Stimulated activated CD4-positive, alpha-beta T cell treated with anti-CD3 and anti-CD28 coated beads, Interleukin-2, amount 100 ng/mL, for 48 hours (primary cell): ENCODE measurements around the gene ETV4.
"Not testable (repeated sequence)": the region's sequence is repeated elsewhere in the genome, so short reads cannot be mapped to it uniquely, and the experiment has no call there.

Experiments
- DNase-seq, 2 donors: peaks; one replicate each; pipeline ENCODE4 v3.0.0-alpha.2; 2020

Gene ETV4

DNA sequence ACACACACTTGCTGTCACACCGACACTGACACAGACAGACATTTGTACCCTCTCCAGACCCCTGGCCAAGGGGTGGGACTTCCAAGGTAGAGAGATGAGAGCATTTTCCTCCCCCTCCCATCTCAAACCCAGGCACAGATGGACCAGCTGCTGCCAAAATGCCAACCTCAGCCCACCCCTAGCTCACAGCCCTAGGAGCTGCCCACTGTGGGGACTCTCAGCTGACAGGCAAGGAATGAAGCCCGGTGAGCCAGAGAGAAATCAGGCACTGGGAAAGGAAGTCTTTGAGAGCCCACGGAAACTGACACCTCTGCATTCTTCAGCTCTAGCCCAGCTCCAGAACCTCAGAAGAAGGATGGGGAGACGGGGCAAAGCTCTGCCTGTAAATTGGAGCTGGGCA is 2.8 kb downstream of the ETV4 start:
- DNase-seq, result no peak

DNA sequence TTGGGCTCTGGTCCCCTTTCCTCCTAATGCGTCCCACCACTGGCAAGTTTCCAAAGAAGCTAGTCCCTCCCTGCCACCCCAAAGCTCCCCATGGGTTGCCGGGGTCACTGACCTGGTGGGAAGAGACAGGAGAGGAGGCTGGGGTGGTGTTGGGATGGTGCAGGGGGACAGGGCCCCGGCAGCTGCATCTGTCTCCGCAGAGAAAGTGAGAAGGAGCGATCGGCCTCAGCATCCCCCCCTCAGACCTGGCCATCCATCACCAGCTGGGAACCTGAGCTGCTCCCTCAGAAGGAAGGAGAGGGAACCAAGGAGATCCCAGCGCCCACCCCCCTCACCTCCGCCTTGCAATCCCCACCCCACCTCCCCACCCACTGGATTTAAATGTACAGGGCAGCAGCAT is 3.3 kb downstream of the ETV4 start:
- DNase-seq, result no peak

DNA sequence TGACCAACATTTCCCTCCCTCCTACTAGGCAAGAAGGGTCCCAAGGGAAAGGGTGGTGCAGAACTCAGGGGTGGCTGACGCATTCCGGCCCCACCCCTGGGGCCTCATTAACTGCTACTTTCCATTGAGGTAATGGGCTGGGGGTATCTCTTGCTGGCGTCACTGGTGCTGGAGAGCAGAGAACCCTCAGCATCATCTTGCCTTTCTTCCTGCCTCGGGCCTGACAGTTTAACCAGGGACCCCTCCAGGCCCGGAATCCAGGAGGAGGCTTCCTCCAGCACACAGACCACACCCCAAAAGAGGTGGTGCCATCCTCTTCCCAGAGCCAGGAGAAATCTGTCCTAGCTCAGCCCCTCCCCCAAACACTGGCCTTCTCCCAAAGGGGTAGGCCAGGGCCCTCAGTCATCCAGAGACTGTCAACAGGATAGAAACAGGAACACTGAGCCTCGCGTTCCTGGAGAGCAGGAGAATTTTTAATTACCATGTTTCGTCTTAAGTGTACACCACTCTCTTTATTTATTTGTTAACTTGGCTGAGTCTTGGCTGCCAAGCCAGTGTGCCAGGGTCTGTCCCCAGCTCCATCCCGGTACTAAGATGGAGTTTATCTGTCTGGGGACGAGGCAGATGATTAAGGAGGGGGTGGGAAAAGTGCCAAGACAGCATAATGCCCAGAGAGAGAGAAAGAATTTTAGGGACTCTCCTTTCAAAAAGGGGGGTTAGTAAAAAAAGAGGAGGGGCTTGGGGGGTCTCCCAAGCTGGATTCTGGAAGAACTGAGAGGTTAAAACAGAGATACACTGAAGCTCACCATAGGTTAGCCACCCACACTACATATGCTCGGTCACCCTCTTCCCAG is 5.1 kb downstream of the ETV4 start:
- no peak for DNase-seq

DNA sequence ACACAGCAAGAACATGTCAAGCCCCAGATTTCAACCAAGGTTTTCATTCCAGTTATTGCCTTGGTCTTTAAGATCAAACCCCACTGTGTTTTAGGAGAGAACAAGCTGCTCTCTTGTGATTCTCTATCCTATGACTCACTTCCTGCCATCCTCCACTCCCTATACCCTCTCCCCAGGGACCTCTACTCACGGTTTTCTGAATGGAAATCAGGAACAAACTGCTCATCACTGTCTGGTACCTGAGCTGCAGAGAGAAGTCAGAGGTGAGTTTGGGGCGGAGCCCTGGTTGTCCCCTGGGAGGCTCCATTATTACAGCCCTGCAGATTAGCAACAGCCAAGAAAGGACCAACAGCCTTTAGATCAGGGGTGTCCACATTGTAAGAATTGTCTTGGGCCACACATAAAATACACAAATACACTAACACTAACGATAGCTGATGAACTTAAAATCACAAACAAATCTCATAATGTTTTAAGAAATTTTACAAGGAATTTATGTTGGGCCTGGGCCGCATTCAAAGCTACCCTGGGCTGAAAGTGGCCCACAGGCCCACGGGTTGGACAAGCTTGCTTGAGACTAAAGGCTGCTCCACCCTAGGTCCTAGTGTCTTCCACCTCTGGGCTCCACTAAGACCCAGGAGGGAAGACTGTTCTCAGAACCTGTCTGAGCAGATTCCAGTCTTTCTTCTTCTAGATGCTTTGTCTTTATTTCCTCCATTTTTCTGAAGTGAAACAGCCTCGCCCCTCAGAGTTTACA is 9.7 kb downstream of the ETV4 start:
- no peak for DNase-seq

DNA sequence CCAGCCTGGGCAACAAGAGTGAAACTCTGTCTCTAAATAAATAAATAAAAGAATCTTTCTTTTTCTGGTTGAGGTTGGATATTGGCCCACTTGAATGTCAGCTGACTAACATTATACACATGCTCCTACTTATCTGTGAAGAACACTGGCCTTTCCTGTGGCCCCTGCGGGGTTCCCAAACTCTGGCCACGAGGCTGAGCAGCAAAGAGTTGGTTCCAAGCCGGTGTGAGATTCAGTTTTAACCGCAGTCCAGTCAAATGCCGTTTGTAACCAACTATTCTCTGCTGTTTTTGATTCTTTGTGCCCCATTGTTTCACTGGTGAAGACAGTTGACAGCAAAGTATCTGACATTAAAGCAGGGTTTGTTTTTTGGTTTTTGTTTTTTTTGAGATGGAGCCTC is 11.2 kb downstream of the ETV4 start:
- no peak for DNase-seq

DNA sequence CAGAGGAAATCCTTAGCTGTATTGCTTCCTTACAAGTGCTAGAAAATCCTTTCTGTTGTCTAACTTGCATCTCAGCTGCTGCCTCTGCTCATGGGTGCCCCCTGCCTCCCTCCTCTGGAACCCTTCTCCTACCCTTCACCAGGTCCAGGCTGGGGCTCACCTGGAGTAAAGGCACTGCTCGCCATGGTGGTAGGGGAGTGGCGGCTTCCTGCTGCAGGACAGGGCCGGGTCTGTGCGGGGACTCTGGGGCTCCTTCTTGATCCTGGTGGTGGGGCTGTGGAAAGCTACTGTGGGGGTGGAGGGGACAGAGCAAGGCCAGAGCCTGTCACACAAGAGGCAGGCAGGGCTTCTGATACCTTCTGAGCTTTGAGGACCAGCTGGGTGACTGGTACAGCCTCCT is 12.4 kb downstream of the ETV4 start:
- no peak for DNase-seq

DNA sequence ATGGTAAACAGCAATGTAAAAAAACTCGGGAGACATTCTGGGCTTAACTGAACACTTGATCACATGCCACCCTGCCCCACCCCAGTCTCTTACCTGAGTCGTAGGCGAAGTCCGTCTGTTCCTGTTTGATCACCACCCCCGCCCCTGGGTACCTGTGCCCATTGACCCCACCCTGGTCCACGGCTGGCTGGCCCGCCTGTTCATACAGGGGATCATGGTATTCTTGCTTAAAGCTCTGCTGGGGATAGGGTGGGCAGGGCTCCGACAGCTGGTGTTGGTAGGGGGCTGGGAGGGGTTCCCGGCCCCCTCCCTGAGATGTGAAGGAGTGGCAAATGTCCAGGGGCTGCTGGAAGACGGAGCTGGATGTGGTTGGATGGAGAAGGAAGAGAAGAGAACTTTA is 13.6 kb downstream of the ETV4 start:
- no peak for DNase-seq

DNA sequence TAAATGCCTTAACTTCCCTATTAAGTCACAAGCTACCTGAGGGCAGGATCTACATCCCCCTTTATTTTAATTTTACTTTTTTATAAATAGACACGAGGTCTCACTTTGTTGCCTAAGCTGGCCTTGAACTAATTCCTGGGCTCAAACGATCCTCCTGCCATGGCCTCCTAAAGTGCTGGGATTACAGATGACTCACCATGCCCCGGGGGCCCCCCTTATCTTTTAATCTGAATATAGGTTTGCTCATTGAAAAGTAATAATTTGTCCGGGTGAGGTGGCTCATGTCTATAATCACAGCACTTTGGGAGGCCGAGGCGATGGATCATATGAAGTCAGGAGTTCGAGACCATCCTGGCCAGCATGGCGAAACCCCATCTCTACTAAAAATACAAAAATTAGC is 14.2 kb downstream of the ETV4 start:
- DNase-seq, result no peak

DNA sequence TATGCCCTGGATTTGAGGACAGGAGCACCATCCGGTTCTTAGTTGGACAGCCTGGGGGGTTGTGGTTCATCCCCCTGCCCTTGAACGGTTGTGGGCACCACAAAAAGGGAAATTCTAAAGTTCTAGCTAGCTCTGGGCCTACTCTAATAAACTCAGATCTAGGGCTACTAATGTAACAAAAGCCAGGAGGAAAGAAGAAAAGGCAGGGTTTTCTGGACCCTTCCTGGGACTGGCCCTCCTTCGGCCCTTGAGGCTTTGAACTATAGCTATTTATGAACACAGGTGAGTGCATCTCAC is 15.1 kb downstream of the ETV4 start:
- no peak for DNase-seq

DNA sequence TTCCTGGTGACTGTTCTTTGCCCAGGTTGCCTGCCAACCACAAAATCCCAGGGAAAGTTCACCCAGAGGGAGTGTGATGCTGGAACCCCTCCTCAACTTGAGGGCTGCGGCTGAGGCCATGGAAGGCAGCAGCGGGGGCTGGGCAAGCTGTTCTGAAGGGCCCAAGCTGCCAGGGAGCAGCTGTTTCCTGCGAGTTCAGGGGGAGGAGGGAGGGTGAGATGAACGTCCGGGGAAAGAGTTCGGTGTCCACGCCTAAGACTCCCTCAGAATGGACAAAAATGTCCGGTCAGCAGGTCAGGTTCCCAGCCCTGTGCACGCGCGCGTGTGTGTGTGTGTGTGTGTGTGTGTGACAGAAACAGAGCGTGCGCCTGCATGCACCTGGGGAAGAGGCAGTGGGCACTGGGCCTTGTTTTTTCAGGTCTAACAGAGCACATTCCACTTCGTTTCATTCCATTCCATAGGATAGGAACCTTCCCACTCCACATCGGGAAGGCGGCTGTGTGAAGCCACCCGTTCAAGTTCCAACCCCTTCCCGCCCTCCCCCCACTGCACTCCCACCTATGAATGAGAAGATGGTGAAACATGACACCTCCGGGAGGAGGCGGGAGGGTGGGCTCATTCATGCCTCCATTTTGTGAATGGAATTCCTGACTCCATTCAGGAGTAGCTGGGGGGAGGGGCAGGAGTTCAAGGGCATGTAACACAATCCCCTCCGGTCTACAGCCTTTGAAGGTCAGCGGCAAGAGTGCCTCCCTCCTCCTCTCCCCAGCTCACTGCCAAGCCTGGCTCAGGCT is 15.7 kb downstream of the ETV4 start:
- DNase-seq, result no peak

DNA sequence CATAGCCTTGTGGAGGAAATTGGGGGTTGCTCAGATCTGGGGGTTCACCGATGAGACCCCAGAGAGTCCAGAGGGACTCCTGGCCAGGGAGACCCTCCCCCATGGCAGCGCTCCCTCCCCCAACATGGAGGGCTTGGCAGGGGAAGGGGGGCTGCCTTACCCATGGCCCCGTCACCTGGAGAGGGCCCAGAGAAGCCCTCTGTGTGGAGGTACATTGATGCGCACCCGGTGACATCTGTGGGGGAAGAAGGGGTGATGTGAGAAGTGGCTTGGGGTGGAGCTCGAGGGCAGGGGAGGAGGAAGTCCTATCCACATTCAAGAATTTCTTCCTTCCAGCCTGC is 16.2 kb downstream of the ETV4 start:
- DNase-seq, result no peak

DNA sequence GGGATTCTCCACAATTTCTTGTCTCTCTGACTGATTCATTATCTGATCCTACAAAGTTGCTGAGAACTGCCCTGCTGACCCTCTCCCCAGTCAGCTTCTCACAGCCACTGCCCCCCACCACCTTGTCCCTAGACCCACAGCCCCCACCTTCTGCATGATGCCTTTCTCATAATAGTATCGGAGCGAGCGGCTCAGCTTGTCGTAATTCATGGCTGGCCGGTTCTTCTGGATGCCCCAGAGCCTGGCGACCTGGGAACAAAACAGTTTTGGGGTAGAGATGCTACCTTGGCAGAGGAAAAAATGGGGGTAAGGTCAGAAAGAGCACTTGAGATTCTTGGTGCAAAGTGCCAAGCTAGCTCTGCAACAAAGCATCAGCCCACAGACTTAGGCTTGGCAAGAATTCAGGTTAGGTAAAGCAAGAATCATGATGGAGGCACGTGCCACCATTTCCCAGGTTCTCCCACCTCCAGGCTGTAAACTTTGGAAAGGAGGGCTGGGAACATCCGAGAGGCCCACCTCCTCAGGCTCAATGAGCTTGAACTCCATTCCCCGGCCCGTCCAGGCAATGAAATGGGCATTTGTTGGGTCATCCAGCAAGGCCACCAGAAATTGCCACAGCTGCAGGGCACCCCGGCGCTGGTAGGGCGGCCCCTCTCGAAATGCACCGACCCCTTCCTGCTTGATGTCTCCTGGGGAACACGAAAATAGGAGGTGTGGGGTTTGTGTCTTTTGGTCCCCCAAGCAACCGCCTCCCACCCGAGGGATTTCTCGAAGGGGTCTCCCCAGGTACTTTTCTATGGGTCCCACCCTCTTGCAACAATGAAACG is 16.9 kb downstream of the ETV4 start:
- DNase-seq, result no peak

DNA sequence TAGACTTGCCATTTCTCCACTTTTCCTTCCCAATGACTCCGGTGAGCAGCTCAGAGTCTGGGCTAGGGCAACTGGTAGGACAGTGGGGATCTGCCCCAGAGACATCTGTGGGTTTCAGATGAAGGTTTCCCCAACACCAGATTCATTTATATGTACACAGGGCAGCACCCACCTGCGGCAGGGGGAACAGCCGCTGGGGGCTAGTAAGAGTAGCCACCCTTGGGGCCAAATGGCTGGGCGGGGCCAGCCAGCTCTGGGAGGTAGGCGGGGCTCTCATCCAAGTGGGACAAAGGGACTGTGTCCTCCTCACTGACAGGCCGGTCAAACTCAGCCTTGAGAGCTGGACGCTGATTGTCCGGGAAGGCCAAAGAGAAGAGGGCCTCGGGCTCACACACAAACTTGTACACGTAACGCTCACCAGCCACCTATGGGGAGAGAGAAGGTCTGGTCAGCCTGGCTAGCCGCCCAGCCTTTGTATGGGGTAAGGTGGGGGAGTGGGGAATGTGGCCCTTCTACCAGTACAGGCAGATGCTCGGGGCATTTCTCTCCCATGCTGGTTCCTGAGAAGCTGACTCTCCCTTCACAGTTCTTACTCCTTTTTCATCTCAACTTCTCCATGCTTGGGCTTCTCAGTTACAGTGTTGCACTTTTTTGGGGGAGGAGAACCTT is 17.7 kb downstream of the ETV4 start:
- no peak for DNase-seq

DNA sequence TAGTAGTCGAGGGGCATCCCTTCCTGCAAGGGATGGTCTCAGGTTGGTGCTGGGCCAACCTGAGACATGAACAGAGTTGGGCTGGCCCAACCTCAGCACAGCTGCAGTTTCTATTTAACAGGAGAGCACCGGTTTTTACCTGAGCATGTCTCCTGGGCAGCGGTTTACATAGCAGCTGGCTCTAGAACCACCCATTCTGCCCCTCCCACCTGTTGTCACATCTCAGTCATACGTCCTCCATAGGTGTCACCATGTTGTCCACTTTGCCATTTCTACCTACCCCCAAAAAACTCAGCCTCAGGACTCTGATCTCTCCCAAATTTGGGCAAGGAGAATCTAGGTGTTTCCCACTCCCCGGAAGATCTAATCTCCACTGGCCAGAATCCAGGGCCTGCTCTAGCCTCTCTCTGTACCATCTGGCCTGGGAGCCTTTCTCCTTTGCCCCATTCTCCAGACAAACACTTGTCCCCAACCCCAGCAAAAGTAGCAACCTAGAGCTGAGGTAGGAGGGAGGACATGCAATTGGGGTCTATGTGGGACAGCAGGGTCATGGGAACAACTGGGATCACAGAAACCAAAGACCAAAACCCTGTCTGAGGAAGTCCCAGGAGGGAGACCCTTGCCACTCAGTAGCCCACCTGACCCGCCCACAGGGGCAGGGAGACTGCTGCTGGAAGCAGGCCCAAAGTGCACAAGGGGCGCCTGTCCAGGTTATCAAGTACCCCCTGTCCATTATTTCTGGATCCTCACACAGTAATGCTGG is 19.1 kb downstream of the ETV4 start:
- DNase-seq, result no peak

DNA sequence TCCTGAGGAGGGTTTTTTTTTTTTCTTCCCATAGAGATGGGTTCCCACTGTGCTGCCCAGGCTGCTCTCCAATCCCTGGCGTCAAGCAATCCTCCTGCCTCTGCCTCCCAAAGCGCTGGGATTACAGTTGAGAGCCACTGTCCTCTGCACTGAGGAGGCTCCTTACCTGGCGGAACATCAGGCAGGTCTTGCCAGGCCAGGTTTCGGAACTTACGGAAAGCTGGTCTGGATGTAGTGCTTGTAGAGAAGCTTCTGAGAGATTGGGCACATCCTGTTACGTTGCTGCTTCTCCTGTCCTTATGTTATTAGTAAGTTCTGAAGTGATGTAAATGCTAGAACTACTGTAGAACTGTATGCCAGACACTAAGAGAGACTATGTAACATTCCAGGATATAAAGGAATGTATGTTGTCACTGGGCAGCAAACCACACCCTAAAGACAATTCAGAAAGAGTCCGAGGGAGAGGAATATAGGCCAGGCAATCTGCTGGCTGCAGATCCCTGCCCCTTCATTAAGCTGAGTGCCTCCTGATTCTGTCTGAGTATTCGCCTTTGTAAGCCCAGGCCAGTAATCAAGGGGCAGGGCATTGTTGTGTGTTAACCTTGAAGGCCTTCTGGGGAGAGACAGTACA is 21.1 kb downstream of the ETV4 start:
- DNase-seq, result no peak

DNA sequence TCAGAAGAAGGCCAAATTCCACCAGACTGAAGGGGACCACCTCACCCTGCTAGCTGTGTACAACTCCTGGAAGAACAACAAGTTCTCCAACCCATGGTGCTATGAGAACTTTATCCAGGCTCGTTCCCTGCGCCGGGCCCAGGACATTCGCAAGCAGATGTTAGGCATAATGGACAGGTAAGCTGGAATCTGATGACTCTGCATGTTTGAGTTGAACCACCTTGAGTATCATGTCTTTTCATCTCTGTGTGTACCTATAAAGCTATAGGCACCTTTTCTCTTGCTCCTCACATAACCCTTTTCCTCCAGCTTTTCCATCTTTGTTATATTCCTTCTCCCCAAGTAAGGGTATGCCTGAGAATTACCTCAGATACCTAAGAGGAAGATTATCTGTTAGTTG is 24.8 kb downstream of the ETV4 start:
- DNase-seq, result no peak

DNA sequence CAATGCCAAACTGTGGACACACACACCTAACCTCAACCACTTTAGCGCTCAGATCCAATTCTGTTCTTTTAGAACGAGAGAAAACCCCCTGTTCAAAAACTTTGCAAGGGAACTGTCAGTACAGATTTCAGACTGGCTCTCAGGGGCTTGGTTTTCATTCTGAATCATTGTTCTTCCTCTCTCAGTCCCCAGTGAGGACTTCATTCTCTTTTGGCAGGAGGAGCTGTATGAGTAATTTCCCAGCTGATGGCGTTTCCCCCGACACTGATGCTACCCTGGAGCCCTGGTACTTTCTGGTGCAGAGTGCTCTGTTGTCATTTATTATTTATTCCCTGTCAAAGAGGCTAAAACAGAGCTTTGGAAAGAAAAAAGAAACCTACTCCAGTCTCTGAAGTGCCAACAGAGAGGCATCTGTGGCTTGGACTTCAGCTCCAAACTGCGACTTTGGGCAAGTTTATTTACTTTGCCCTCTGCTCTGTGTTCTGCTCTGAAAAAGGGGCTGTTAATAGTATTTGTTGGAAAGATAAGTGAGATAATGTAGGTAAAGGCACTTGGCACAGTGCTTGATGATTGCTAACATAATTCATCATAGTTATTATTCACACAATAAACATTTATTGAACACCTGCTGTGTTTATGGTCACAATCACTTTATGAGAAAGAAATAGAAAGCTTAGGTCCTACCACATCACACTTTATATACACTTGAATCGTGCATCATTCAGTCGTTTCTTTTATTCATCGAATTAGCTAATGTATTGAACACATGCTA is 28.3 kb downstream of the ETV4 start:
- DNase-seq, result no peak

DNA sequence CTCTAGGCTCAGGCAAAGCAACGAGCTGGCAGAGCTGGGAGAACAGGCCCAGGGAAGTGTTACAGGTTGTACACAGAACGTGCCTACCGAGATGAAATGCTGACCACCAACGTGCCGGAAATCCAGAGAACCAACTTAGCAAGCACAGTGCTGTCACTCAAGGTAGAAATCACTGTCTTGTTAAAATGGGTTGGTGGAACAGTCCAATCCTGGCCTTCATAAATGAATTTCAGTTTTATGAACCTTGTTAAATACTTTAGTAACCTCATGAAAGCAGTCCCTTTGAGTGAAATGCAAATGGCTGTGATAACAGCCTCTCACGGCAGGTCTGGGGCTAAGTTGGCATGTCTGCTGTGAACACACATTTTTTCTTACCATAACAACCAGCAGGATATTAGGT is 29.0 kb downstream of the ETV4 start:
- DNase-seq, result no peak

DNA sequence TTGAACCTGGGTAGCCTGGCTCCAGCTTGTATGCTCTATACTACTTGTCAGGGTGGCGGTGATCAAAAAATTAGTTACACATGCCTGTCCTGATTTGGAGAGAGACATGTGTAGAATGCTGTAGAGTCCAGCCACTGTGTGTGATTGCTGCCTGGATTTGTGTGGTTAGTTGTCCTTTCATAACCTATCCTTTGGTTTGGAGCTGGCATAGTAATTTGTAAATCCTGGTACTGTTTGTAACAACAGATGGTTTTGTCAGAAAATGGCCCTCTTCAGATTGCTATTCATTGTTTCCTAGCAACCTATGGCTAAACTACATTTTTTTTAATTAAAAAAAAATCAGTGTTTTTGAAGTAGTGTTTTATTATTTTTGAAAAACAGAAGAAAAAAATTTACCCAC is 30.5 kb downstream of the ETV4 start:
- DNase-seq, result no peak

DNA sequence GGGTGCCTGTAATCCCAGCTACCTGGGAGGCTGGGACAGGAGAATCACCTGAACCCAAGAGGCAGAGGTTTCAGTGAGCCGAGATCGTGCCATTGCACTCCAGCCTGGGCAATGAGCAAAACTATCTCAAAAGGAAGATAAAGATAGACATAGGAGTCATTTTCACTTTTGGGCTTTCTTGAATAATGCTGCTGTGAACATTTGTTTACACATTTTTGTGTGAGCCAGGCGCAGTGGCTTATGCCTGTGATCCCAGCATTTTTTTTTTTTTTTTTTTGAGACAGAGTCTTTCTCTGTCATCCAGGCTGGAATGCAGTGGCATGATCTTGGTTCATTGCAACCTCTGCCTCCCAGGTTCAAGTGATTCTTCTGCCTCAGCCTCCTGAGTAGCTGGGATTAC is 34.9 kb downstream of the ETV4 start:
- DNase-seq, result not testable (repeated sequence)
